H9 (cell line): Measurements from ENCODE around the gene BAMBI. TPM values are rescaled to one million over a fixed set of nuclear protein-coding genes. Genes with fewer than 3 reads are reported as not detected.

Experiments
- DNase-seq: peaks from one replicate; pipeline ENCODE4 v3.0.0-alpha.2; 2017
- H2AFZ ChIP-seq: one replicate; pipeline ENCODE4 v1.6.1; 2013; ENCODE audit warnings: mild to moderate bottlenecking, low read length, control low read depth, moderate library complexity
- H2AK5ac ChIP-seq: 2 replicates; pipeline ENCODE4 v1.6.1; 2013; ENCODE audit warnings: low read length, control low read depth, mixed read lengths; ENCODE audit not compliant: insufficient read length
- H2BK120ac ChIP-seq: one replicate; pipeline ENCODE4 v1.6.1; 2013; ENCODE audit warnings: low read depth, mild to moderate bottlenecking, low read length, control low read depth, inconsistent platforms; ENCODE audit not compliant: poor library complexity, severe bottlenecking
- H2BK12ac ChIP-seq: 2 replicates; pipeline ENCODE4 v1.6.1; 2013; ENCODE audit warnings: low read length, control low read depth, mixed read lengths, low read depth; ENCODE audit not compliant: insufficient read length
- H2BK15ac ChIP-seq: 2 replicates; pipeline ENCODE4 v1.6.1; 2013; ENCODE audit warnings: low read depth, low read length, control low read depth
- H2BK20ac ChIP-seq: one replicate; pipeline ENCODE4 v1.6.1; 2013; ENCODE audit warnings: low read depth, mild to moderate bottlenecking, low read length, control low read depth, inconsistent platforms; ENCODE audit not compliant: poor library complexity, severe bottlenecking
- H2BK5ac ChIP-seq: 2 replicates; pipeline ENCODE4 v1.6.1; 2013; ENCODE audit warnings: low read length, control low read depth, mixed read lengths; ENCODE audit not compliant: insufficient read length
- H3K14ac ChIP-seq: 2 replicates; pipeline ENCODE4 v1.6.1; 2013; ENCODE audit warnings: low read length, control low read depth; ENCODE audit not compliant: insufficient read depth
- H3K18ac ChIP-seq: 2 replicates; pipeline ENCODE4 v1.6.1; 2013; ENCODE audit warnings: low read depth, mild to moderate bottlenecking, mixed read lengths, low read length, control low read depth; ENCODE audit not compliant: insufficient read length
- H3K23ac ChIP-seq: 2 replicates; pipeline ENCODE4 v1.6.1; 2013; ENCODE audit warnings: low read length, control low read depth, mixed read lengths, low read depth; ENCODE audit not compliant: insufficient read length
- H3K23me2 ChIP-seq: 2 replicates; pipeline ENCODE4 v1.6.1; 2013; ENCODE audit warnings: low read depth, mild to moderate bottlenecking, mixed read lengths, low read length, control low read depth; ENCODE audit not compliant: insufficient read length, poor library complexity, severe bottlenecking
- H3K27ac ChIP-seq: 2 replicates; pipeline ENCODE4 v1.5.1; 2013; ENCODE audit warnings: low read length, control low read depth, mixed read lengths, low read depth; ENCODE audit not compliant: insufficient read length
- H3K27me3 ChIP-seq: 2 replicates; pipeline ENCODE4 v1.6.1; 2013; ENCODE audit warnings: low read length, control low read depth, inconsistent platforms; ENCODE audit not compliant: insufficient read depth
- H3K4ac ChIP-seq: 2 replicates; pipeline ENCODE4 v1.6.1; 2013; ENCODE audit warnings: low read depth, mild to moderate bottlenecking, control low read depth, inconsistent platforms, low read length, moderate library complexity
- H3K4me1 ChIP-seq: 2 replicates; pipeline ENCODE4 v1.6.1; 2013; ENCODE audit warnings: low read length, control low read depth, inconsistent platforms; ENCODE audit not compliant: insufficient read depth
- H3K4me2 ChIP-seq: 2 replicates; pipeline ENCODE4 v1.6.1; 2013; ENCODE audit warnings: low read length, control low read depth, mixed read lengths; ENCODE audit not compliant: insufficient read length, insufficient read depth
- H3K56ac ChIP-seq: 2 replicates; pipeline ENCODE4 v1.6.1; 2013; ENCODE audit warnings: low read depth, mild to moderate bottlenecking, mixed read lengths, low read length, control low read depth; ENCODE audit not compliant: insufficient read length
- H3K79me1 ChIP-seq: 2 replicates; pipeline ENCODE4 v1.6.1; 2013; ENCODE audit warnings: low read depth, mild to moderate bottlenecking, moderate library complexity, low read length, control low read depth, inconsistent platforms; ENCODE audit not compliant: insufficient read depth, poor library complexity, severe bottlenecking
- H3K79me2 ChIP-seq: 2 replicates; pipeline ENCODE4 v1.6.1; 2013; ENCODE audit warnings: low read length, control low read depth, inconsistent platforms; ENCODE audit not compliant: insufficient read depth
- H3K9ac ChIP-seq: 2 replicates; pipeline ENCODE4 v1.6.1; 2013; ENCODE audit warnings: low read length, control low read depth, mixed read lengths; ENCODE audit not compliant: insufficient read length; ENCODE audit errors: extremely low read depth
- H3K9me3 ChIP-seq: one replicate; pipeline ENCODE4 v1.6.1; 2013; ENCODE audit warnings: low read depth, low read length, inconsistent platforms; ENCODE audit not compliant: control insufficient read depth
- H3T11ph ChIP-seq: one replicate; pipeline ENCODE4 v1.6.1; 2013; ENCODE audit warnings: mild to moderate bottlenecking, low read length, control low read depth, inconsistent platforms
- H4K20me1 ChIP-seq: one replicate; pipeline ENCODE4 v1.6.1; 2013; ENCODE audit not compliant: control insufficient read depth, insufficient read length, insufficient read depth
- H4K5ac ChIP-seq: 2 replicates; pipeline ENCODE4 v1.6.1; 2013; ENCODE audit warnings: low read depth, mild to moderate bottlenecking, mixed read lengths, low read length, control low read depth; ENCODE audit not compliant: insufficient read length
- H4K8ac ChIP-seq: replicated peaks from 2 replicates; pipeline ENCODE4 v1.6.1; 2013; ENCODE audit warnings: low read length, control low read depth, mixed read lengths, low read depth; ENCODE audit not compliant: insufficient read length
- H4K91ac ChIP-seq: 2 replicates; pipeline ENCODE4 v1.6.1; 2013; ENCODE audit warnings: low read depth, mild to moderate bottlenecking, moderate library complexity, mixed read lengths, low read length, control low read depth; ENCODE audit not compliant: insufficient read length
- H3K27ac Mint-ChIP-seq, 3 experiments: 2 replicates in 2 of 3; 3 replicates in 1 of 3; pipeline ENCODE4 v1.8.0; 2020 to 2021; ENCODE audit warnings: mixed read lengths in 3 of 3, mild to moderate bottlenecking in 1 of 3, moderate library complexity in 1 of 3
- H3K27me3 Mint-ChIP-seq: 2 replicates; pipeline ENCODE4 v1.8.0; 2021; ENCODE audit warnings: low read depth, mild to moderate bottlenecking, moderate library complexity, mixed read lengths
- H3K36me3 Mint-ChIP-seq, 3 experiments: 2 replicates in 2 of 3; 3 replicates in 1 of 3; pipeline ENCODE4 v1.8.0; 2020 to 2021; ENCODE audit warnings: low read depth in 3 of 3, mixed read lengths in 3 of 3; ENCODE audit not compliant: insufficient read depth in 1 of 3
- H3K4me1 Mint-ChIP-seq, 2 experiments: 2 replicates each; pipeline ENCODE4 v1.8.0; 2020; ENCODE audit warnings: mixed read lengths in 2 of 2
- H3K4me3 Mint-ChIP-seq, 2 experiments: 2 replicates in 1 of 2; 3 replicates in 1 of 2; pipeline ENCODE4 v1.8.0; 2020 to 2021; ENCODE audit warnings: mild to moderate bottlenecking in 2 of 2, mixed read lengths in 2 of 2, moderate library complexity in 1 of 2
- H3K9me3 Mint-ChIP-seq, 2 experiments: 2 replicates in 1 of 2; 3 replicates in 1 of 2; pipeline ENCODE4 v1.8.0; 2020; ENCODE audit warnings: mild to moderate bottlenecking in 2 of 2, mixed read lengths in 2 of 2, moderate library complexity in 1 of 2
- WGBS: extraction: QIAGEN DNeasy Blood & Tissue Kit; methylation state at CpG from one replicate; pipeline ENCODE4 v1.1.7; 2013; ENCODE audit warnings: missing lambda C conversion rate, low lambda C conversion rate, mixed read lengths; ENCODE audit not compliant: insufficient read length; ENCODE audit errors: extremely low coverage; 5-methylcytosine and 5-hydroxymethylcytosine counted together
- total RNA-seq: library from RNA; stranded (reverse); gene quantifications from 2 replicates; pipeline ENCODE4 v1.2.1, GENCODE V29; 2021
- TF ChIP-seq, protein P1 (sequence below): fragments of 200-600 bp; sonication (generic); conservative IDR thresholded peaks from 3 replicates; pipeline ENCODE4 v1.8.0; 2021; ENCODE audit warnings: antibody characterized with exemption, mild to moderate bottlenecking

Gene BAMBI
- total RNA-seq, 1 experiment from 2014 or later = 16.8 TPM

DNA sequence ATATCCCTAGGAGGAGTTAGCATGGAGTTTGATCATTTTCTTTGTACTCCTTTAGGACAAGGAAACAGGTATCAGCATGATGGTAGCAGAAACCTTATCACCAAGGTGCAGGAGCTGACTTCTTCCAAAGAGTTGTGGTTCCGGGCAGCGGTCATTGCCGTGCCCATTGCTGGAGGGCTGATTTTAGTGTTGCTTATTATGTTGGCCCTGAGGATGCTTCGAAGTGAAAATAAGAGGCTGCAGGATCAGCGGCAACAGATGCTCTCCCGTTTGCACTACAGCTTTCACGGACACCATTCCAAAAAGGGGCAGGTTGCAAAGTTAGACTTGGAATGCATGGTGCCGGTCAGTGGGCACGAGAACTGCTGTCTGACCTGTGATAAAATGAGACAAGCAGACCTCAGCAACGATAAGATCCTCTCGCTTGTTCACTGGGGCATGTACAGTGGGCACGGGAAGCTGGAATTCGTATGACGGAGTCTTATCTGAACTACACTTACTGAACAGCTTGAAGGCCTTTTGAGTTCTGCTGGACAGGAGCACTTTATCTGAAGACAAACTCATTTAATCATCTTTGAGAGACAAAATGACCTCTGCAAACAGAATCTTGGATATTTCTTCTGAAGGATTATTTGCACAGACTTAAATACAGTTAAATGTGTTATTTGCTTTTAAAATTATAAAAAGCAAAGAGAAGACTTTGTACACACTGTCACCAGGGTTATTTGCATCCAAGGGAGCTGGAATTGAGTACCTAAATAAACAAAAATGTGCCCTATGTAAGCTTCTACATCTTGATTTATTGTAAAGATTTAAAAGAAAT lies 4.8 kb downstream of the BAMBI start:
- Histone ChIP-seq H3K79me2 (peaks cover 42% of the 10 kb centered on the region), H3K27me3 (no peaks in the 10 kb centered on the region), H2BK120ac (no peak overlapping the region), H2AK5ac (no peak overlapping the region), H3K4me1 (peaks cover 8% of the 10 kb centered on the region), H2AFZ (no peak overlapping the region), H4K20me1 (no peaks in the 10 kb centered on the region), H4K91ac (no peak overlapping the region), H3K23me2 (peaks cover 19% of the 10 kb centered on the region), H4K8ac (no peak overlapping the region), H3K9me3 (no peaks in the 10 kb centered on the region), H3K14ac (no peak overlapping the region), H2BK12ac (no peak overlapping the region), H3K27ac (no peak overlapping the region), H4K5ac (no peak overlapping the region), H3K56ac (no peak overlapping the region), H2BK20ac (no peak overlapping the region), H3K23ac (no peak overlapping the region), H3K79me1 (peaks cover 3% of the 10 kb centered on the region), H3T11ph (no peak overlapping the region), H3K18ac (no peak overlapping the region), H3K4ac (no peak overlapping the region), H2BK15ac (no peak overlapping the region), H3K9ac (no peak overlapping the region), H3K4me2 (no peak overlapping the region), H2BK5ac (no peak overlapping the region)
- no CpG with 5 or more reads among the region's 14 CpGs for WGBS
- Mint-ChIP-seq H3K27me3 (no peaks in the 10 kb centered on the region), H3K27ac (no peak overlapping the region), H3K9me3 (peaks cover 0 to 4% of the 10 kb centered on the region in 2 experiments; a peak in 2 of 5 replicates), H3K4me3 (no peak overlapping the region), H3K36me3 (peaks cover 33 to 38% (median 36%) of the 10 kb centered on the region in 3 experiments), H3K4me1 (peaks cover 62 to 63% of the 10 kb centered on the region in 2 experiments)
- TF ChIP-seq, protein P1, sequence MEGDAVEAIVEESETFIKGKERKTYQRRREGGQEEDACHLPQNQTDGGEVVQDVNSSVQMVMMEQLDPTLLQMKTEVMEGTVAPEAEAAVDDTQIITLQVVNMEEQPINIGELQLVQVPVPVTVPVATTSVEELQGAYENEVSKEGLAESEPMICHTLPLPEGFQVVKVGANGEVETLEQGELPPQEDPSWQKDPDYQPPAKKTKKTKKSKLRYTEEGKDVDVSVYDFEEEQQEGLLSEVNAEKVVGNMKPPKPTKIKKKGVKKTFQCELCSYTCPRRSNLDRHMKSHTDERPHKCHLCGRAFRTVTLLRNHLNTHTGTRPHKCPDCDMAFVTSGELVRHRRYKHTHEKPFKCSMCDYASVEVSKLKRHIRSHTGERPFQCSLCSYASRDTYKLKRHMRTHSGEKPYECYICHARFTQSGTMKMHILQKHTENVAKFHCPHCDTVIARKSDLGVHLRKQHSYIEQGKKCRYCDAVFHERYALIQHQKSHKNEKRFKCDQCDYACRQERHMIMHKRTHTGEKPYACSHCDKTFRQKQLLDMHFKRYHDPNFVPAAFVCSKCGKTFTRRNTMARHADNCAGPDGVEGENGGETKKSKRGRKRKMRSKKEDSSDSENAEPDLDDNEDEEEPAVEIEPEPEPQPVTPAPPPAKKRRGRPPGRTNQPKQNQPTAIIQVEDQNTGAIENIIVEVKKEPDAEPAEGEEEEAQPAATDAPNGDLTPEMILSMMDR = no peak
- no peak for DNase-seq
